Fibroblast of lung (primary cell): ENCODE measurements around the gene PDIA5. TPM values are rescaled to one million over a fixed set of nuclear protein-coding genes. Genes with fewer than 3 reads are reported as not detected.

Source experiments
- DNase-seq, 2 donors: peaks; one replicate each; pipeline versions ENCODE4 v3.0.0 to v3.0.0-alpha.2; 2010; ENCODE audit warnings: low read depth in 2 of 2
- H2AFZ ChIP-seq: 2 replicates; pipeline ENCODE4 v1.5.1; 2012; ENCODE audit warnings: low read length, control low read depth, inconsistent platforms
- H3K27ac ChIP-seq: 2 replicates; pipeline ENCODE4 v1.5.1; 2011; ENCODE audit warnings: low read length, control low read depth; ENCODE audit not compliant: insufficient read depth
- H3K27me3 ChIP-seq: 2 replicates; pipeline ENCODE4 v1.5.1; 2011; ENCODE audit warnings: mild to moderate bottlenecking, low read length; ENCODE audit not compliant: control insufficient read depth, insufficient read depth
- H3K36me3 ChIP-seq: 2 replicates; pipeline ENCODE4 v1.5.1; 2011; ENCODE audit warnings: low read length; ENCODE audit not compliant: control insufficient read depth, insufficient read depth
- H3K4me1 ChIP-seq: 2 replicates; pipeline ENCODE4 v1.5.1; 2011; ENCODE audit warnings: low read length; ENCODE audit not compliant: control insufficient read depth, insufficient read depth; ENCODE audit errors: extremely low read depth
- H3K4me2 ChIP-seq: 2 replicates; pipeline ENCODE4 v1.5.1; 2011; ENCODE audit warnings: low read length, control low read depth; ENCODE audit not compliant: insufficient read depth; ENCODE audit errors: extremely low read depth
- H3K4me3 ChIP-seq, 4 experiments: fragments of 200-600 bp in 1 of 4; sonication (generic) in 1 of 4; replicated peaks in 1 of 4; 2 replicates each; pipeline ENCODE4 v1.5.1; 2011 to 2016; ENCODE audit warnings: low read length in 4 of 4, low read depth in 3 of 4, mild to moderate bottlenecking in 3 of 4, control low read depth in 2 of 4, inconsistent platforms in 1 of 4, mixed read lengths in 1 of 4; ENCODE audit not compliant: insufficient read depth in 1 of 4; ENCODE audit errors: control extremely low read depth in 1 of 4
- H3K79me2 ChIP-seq: 2 replicates; pipeline ENCODE4 v1.5.1; 2012; ENCODE audit warnings: mild to moderate bottlenecking, low read length, inconsistent platforms; ENCODE audit not compliant: control insufficient read depth, insufficient read depth
- H3K9ac ChIP-seq: 2 replicates; pipeline ENCODE4 v1.5.1; 2011; ENCODE audit warnings: mild to moderate bottlenecking, low read length, control low read depth; ENCODE audit not compliant: insufficient read depth
- H3K9me3 ChIP-seq: 2 replicates; pipeline ENCODE4 v1.5.1; 2012; ENCODE audit warnings: low read depth, low read length; ENCODE audit not compliant: control insufficient read depth, insufficient read depth
- H4K20me1 ChIP-seq: 2 replicates; pipeline ENCODE4 v1.5.1; 2011; ENCODE audit warnings: low read length; ENCODE audit not compliant: control insufficient read depth, insufficient read depth; ENCODE audit errors: extremely low read depth
- EZH2 ChIP-seq: IDR thresholded peaks from 2 replicates; pipeline ENCODE4 v1.5.1; 2012; ENCODE audit warnings: low read length, control low read depth, mild to moderate bottlenecking; ENCODE audit errors: missing control alignments
- polyA plus RNA-seq, 2 donors: library from polyadenylated mRNA; depleted of rRNA in 1 of 2; stranded (reverse) in 1 of 2; unstranded in 1 of 2; fragments of >200 nt; gene quantifications; 2 replicates each; pipeline ENCODE4 v1.2.1, GENCODE V29; 2011 to 2012; ENCODE audit warnings: missing spikeins in 1 of 2
- total RNA-seq: library from RNA; depleted of rRNA; stranded (reverse); fragments of >200 nt; gene quantifications from 2 replicates; pipeline ENCODE4 v1.2.1, GENCODE V29; 2014
- TF ChIP-seq, protein P1 (sequence below), 2 donors: IDR thresholded peaks in 1 of 2; conservative IDR thresholded peaks in 1 of 2; 1 replicate in 1 of 2; 2 replicates in 1 of 2; pipeline ENCODE4 v1.5.1; 2011 to 2012; ENCODE audit warnings: low read length in 2 of 2, control low read depth in 1 of 2, inconsistent platforms in 1 of 2, low read depth in 1 of 2, mild to moderate bottlenecking in 1 of 2

Gene PDIA5
- total and polyA plus RNA-seq, 2 donors (not counting 1 experiment from before 2014, with no cell fraction given) = 27.9 to 51.4 TPM

DNA sequence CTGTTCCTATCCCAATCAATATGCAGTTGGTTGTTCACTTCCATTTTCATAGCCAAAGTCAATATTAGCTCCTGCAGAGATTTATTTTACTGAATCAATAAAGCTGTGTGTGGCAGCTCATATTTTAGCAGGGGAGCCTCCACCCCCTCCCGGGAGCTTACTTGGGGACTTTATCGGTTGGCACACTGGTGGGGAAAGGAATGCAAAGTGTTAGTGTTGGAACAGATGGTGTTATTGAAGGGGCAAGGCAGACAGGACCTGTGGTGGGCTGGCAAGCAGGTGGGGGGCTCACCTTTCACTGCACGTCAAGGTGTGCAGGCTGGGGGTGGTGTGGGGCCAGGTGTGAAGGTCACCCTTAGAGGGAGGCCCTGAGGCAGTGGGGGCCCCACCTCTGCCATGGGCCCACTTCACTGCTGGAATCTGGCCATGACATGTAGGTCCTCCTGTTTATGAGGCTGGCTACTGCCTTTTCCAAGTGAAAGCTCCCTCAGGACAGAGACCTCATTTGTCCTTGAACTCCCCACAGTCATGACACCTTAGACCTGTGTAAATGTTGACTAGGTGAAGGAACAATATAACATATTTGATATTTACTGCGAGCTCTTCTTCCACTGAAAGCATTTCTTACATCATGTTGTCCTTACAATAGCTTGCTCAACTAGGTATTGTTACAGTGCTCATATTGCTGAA, 90.9 kb downstream of the PDIA5 start:
- Histone ChIP-seq H3K79me2 (no peaks in the 10 kb centered on the region), H4K20me1 (peaks cover 1% of the 10 kb centered on the region), H3K9me3 (no peaks in the 10 kb centered on the region), H3K4me3 (no peak overlapping the region), H3K27ac (no peak overlapping the region), H3K9ac (peak overlapping the region; percentile 2), H3K36me3 (peaks cover 18% of the 10 kb centered on the region), H3K27me3 (no peaks in the 10 kb centered on the region), H2AFZ (no peak overlapping the region), H3K4me1 (no peaks in the 10 kb centered on the region), H3K4me2 (no peak overlapping the region)
- no peak for TF ChIP-seq EZH2
- TF ChIP-seq, protein P1, sequence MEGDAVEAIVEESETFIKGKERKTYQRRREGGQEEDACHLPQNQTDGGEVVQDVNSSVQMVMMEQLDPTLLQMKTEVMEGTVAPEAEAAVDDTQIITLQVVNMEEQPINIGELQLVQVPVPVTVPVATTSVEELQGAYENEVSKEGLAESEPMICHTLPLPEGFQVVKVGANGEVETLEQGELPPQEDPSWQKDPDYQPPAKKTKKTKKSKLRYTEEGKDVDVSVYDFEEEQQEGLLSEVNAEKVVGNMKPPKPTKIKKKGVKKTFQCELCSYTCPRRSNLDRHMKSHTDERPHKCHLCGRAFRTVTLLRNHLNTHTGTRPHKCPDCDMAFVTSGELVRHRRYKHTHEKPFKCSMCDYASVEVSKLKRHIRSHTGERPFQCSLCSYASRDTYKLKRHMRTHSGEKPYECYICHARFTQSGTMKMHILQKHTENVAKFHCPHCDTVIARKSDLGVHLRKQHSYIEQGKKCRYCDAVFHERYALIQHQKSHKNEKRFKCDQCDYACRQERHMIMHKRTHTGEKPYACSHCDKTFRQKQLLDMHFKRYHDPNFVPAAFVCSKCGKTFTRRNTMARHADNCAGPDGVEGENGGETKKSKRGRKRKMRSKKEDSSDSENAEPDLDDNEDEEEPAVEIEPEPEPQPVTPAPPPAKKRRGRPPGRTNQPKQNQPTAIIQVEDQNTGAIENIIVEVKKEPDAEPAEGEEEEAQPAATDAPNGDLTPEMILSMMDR (conservative IDR thresholded peaks at IDR 0.05 in 1 of 2, IDR thresholded peaks at IDR 0.05 in 1 of 2; ENCODE audit: low read depth in 1 of 2, low read length in 2 of 2) = no peak
- DNase-seq = no peak

DNA sequence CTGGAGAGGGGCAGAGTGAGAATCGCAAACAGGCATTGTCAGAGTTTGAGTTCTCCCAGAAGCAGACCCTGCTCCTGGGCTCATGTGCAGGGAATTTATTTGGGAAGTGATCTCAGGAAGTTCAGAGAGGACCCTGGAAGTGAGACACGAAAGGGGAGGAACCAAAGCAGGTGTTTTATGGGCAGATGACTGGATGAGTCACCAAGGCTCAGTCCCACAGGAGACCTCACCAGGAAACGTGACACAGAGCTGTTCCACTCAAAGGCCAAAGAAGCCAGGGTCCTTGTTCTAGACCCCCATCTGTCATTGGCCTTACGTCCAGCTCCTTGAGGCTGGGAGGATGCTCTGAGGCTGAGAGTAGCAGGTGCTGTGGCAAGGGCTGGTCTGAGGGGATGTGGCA, 91.5 kb downstream of the PDIA5 start:
- no peak for TF ChIP-seq EZH2
- TF ChIP-seq, protein P1 (conservative IDR thresholded peaks at IDR 0.05 in 1 of 2, IDR thresholded peaks at IDR 0.05 in 1 of 2; ENCODE audit: low read depth in 1 of 2, low read length in 2 of 2) = no peak
- Histone ChIP-seq H3K4me3 (no peak overlapping the region), H2AFZ (no peak overlapping the region), H3K9me3 (no peaks in the 10 kb centered on the region), H3K36me3 (peaks cover 18% of the 10 kb centered on the region), H3K79me2 (no peaks in the 10 kb centered on the region), H3K27ac (no peak overlapping the region), H4K20me1 (peaks cover 1% of the 10 kb centered on the region), H3K4me2 (no peak overlapping the region), H3K9ac (no peak overlapping the region), H3K4me1 (no peaks in the 10 kb centered on the region), H3K27me3 (no peaks in the 10 kb centered on the region)
- DNase-seq = no peak

DNA sequence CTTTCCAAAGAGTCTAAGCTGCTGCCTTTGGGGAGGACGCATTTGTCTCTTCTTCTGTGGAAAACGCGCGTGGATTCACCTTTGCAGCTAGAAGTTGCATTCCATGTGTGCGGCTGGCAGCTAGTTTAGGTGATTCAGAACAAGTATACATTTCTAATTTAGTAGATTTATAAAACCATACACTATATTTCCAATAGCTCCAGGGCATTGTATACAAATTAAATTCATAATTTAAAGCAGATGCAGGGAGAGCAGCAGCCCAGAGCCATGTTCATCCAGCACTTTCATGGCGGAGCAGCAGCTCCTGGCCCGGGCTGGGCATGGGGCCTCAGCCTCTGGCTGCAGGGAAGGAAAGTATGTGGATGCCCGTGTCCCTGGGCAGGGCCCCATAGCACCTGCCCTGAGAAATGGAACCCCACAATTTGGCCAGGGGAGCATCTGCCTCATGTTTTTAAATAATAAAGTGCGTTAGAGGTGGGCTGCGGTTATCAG, 92.1 kb downstream of the PDIA5 start:
- Histone ChIP-seq H3K27ac (no peak overlapping the region), H3K36me3 (peaks cover 18% of the 10 kb centered on the region), H3K27me3 (no peaks in the 10 kb centered on the region)

More for the DNA sequence above, 92.1 kb downstream of the PDIA5 start:
- Histone ChIP-seq H3K4me2 (no peak overlapping the region), H3K4me3 (no peak overlapping the region), H3K9me3 (no peaks in the 10 kb centered on the region), H3K79me2 (no peaks in the 10 kb centered on the region), H3K9ac (no peak overlapping the region), H3K4me1 (no peaks in the 10 kb centered on the region), H2AFZ (no peak overlapping the region), H4K20me1 (peaks cover 1% of the 10 kb centered on the region)
- DNase-seq = no peak
- TF ChIP-seq EZH2 = no peak
- TF ChIP-seq, protein P1 (conservative IDR thresholded peaks at IDR 0.05 in 1 of 2, IDR thresholded peaks at IDR 0.05 in 1 of 2; ENCODE audit: low read depth in 1 of 2, low read length in 2 of 2) = no peak
